HG02759 (cell line): ENCODE measurements around the gene SNAPC5.
"Not testable (repeated sequence)": the region's sequence is repeated elsewhere in the genome, so short reads cannot be mapped to it uniquely, and the experiment has no call there.

Experiments
- ATAC-seq: cut with Tn5 transposase; IDR thresholded peaks from one replicate; pipeline ENCODE4 v1.9.1; 2021; ENCODE audit warnings: mild to moderate bottlenecking, moderate library complexity; ENCODE audit not compliant: unreplicated experiment

SNAPC5 gene

DNA sequence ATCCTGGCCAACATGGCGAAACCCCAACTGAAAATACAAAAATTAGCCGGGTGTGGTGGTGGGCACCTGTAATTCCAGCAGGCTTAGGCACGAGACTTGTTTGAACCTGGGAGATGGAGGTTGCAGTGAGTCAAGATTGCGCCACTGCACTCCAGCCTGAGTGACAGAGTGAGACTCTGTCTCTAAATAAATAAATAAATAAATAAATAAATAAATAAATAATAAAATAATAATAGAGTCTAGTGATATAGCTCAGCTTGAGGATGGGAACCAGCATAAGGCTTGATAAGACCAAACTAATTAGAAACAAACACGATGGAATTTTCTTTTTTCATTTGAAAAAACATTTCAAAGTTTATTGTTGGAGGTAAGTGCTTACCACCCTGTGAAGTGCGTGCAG is 36.3 kb downstream of the SNAPC5 start:
- not testable (repeated sequence) for ATAC-seq

DNA sequence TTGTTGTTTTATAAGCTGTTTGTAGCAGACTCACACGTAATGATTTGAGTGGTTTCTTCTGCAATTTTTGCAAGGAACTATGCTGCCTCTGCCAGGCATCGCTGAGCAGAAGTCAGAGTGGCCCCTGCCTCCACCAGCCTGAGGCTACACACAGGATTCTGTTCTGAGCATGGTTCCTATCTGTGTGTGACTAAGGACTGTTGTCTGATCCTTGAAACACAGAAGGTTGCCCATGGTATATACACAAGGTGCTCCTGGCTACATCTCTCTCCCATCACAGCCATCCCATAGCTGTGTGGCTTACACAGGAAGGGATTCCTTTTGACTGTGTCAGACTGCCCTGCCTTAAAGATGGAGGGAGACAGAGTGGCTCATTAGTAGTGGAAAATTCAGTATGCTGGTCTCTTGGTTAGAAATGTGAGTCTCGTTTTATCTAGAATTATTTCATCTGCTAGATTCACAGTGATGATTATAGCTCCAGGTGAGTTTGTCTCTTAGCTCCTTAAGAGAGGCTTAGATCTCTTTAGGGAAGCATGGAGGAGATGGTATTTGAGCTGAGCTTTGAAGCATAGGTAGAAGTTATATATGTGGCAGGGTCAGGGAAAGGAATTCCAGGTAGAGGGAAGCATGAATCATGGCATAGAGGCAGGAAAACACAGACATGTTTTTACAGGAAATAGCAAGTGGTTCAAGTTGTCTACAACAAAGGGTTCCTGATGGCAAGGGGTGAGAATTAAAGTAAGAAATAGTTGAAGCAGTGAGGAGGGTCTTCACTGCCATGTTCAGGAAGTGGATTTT is 37.5 kb downstream of the SNAPC5 start:
- ATAC-seq: no peak

DNA sequence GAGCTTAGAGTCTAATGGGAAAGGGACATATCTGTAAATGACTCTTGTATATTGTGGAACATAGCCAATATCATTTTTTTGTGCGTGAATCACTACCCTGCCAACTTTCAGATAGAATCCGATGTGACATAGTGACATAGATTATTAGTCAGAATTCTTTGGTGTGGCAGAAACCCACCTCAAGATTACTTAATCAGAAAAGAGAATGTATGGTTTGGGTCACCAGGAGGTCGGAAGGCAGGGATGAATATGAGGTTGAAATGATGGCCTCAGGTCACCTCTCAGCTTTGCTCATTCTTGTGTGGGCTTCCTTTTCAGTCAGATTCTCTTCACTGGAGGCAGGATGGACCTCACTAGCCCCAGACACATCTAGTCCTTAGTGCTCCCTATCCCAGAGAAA is 41.4 kb downstream of the SNAPC5 start:
- no peak for ATAC-seq

GRCh38 chr15:66454143-66454542 is 43.4 kb downstream of the SNAPC5 start:
- ATAC-seq: no peak

DNA sequence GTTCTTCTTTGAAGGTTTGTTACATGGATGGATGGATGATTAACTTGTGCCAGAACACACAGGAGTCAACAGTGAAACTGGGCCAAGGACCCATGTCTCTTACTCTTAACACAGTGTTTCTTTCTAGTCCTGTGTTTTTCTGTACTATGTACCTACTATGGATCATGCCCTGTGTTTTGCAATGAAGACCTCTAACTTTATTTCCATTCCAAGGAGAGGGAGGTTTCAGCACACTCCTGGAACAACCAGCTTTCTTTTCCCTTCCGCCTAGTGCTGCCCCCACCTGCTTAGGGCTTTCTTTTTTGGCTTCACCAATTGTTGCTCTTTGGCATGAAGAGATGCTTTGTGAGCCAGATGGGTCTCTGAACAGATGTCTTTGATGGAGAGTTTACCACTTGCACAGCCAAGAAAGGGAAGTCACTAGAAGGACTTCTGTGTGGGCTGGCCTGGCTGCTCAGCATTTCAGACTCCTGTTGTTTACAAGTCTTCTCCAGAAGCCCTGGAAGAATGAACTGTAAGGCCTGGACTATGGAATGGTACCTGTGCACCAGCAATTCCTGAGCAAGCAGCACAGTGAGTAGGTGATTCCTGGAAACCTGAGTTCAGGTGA is 44.5 kb downstream of the SNAPC5 start:
- ATAC-seq: no peak

- no peak for ATAC-seq
Observed at GRCh38 chr15:66452420-66452819, 45.1 kb downstream of the SNAPC5 start.
